ENCODE results near the gene GLI1.

DNA sequence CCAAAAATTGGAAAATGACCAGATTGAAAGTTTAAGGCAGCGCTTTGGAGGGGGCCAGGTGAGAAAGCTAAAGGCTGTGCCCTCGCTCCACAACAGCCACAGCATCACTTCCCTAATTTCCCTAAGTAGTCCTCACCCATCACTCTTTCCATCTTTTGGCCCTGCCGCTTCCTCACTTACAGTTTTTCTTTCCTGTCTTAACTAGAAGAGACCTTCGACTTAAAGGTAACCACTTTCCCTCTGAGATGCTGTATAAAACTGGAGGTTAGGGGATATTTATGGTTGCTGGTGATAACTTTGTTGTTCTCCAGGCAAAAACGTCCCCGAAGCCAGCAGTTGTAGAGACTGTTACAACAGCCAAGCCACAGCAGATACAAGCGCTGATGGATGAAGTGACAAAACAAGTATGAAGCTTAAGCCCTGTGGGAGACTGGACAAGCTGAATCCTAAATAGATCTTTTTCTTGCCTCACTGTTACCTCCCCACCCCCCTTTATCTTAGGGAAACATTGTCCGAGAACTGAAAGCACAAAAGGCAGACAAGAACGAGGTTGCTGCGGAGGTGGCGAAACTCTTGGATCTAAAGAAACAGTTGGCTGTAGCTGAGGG is 56.5 kb downstream of the GLI1 start:
- TF ChIP-seq, protein P1, sequence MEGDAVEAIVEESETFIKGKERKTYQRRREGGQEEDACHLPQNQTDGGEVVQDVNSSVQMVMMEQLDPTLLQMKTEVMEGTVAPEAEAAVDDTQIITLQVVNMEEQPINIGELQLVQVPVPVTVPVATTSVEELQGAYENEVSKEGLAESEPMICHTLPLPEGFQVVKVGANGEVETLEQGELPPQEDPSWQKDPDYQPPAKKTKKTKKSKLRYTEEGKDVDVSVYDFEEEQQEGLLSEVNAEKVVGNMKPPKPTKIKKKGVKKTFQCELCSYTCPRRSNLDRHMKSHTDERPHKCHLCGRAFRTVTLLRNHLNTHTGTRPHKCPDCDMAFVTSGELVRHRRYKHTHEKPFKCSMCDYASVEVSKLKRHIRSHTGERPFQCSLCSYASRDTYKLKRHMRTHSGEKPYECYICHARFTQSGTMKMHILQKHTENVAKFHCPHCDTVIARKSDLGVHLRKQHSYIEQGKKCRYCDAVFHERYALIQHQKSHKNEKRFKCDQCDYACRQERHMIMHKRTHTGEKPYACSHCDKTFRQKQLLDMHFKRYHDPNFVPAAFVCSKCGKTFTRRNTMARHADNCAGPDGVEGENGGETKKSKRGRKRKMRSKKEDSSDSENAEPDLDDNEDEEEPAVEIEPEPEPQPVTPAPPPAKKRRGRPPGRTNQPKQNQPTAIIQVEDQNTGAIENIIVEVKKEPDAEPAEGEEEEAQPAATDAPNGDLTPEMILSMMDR (IDR thresholded peaks at IDR 0.05): no peak
- no peak for TF ChIP-seq POLR2A (IDR thresholded peaks at IDR 0.05)
